ENCODE measurements around the gene FBXO28. TPM values are rescaled to one million over a fixed set of nuclear protein-coding genes. Genes with fewer than 3 reads are reported as not detected.
"Not testable (repeated sequence)": the region's sequence is repeated elsewhere in the genome, so short reads cannot be mapped to it uniquely, and the experiment has no call there.

The FBXO28 gene
- total and polyA plus RNA-seq, 11 donors = 5.4 to 24.5 (median 18.9) TPM

DNA sequence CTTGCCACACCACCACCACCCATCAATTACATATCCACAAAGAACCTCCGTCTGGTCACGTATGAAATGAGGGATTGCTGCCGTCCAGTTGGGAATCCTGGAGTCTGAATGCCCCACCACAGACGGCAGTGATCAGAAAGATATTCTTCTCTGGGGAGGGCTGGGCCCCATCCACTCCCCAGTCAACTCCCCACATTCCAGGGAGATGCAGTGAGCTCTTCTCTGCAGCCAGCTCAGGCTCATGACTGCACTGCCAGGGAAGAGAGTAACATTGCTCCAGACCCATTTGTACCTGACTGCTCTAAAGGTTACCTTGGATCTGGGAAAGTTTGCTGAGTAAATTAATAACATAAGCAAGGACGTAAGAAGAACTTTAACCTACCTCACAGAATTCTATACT, 87.5 kb downstream of the FBXO28 start:
- intact Hi-C loops (cut with DNase I) = no loop called here
- TF ChIP-seq, protein P1, sequence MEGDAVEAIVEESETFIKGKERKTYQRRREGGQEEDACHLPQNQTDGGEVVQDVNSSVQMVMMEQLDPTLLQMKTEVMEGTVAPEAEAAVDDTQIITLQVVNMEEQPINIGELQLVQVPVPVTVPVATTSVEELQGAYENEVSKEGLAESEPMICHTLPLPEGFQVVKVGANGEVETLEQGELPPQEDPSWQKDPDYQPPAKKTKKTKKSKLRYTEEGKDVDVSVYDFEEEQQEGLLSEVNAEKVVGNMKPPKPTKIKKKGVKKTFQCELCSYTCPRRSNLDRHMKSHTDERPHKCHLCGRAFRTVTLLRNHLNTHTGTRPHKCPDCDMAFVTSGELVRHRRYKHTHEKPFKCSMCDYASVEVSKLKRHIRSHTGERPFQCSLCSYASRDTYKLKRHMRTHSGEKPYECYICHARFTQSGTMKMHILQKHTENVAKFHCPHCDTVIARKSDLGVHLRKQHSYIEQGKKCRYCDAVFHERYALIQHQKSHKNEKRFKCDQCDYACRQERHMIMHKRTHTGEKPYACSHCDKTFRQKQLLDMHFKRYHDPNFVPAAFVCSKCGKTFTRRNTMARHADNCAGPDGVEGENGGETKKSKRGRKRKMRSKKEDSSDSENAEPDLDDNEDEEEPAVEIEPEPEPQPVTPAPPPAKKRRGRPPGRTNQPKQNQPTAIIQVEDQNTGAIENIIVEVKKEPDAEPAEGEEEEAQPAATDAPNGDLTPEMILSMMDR (IDR thresholded peaks at IDR 0.05) = no peak
- TF ChIP-seq POLR2A (IDR thresholded peaks at IDR 0.05) = no peak

DNA sequence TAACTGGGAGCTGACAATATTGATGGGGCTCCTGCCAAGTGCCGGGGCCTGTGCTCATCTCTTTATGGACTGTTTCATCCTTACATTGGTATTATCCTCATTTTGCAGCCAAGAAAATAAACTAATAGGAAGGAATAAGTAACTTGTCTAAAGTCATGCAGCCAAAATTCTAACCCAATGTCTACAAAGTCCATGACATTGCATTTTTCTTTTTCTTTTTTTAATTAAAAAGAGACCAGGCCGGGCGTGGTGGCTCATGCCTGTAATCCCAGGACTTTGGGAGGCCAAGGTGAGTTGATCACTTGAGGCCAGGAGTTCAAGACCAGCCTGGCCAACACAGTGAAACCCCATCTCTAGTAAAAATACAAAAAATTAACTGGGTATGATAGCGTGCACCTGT, 87.9 kb downstream of the FBXO28 start:
- no peak for TF ChIP-seq POLR2A (IDR thresholded peaks at IDR 0.05)
- TF ChIP-seq, protein P1 (IDR thresholded peaks at IDR 0.05) = no peak
- Histone ChIP-seq H3K4me1 (peaks cover 0 to 32% (median 17%) of the 10 kb centered on the region in 12 donors), H3K9me3 (no peaks in the 10 kb centered on the region), H3K36me3 (peaks cover 0 to 4% (median 0%) of the 10 kb centered on the region in 9 donors), H3K27ac (no peak overlapping the region), H3K27me3 (no peaks in the 10 kb centered on the region), H3K4me3 (no peak overlapping the region)
- no peak for DNase-seq
- intact Hi-C loops (cut with DNase I) = no loop called here
- WGBS, 4 donors = 96 to 99% (median 96%) methylated on average over 4 of the region's 4 CpGs
- no peak for ATAC-seq

More for the DNA sequence above, 87.5 kb downstream of the FBXO28 start:
- no peak for ATAC-seq
- no peak overlapping the region for H3K4me3 ChIP-seq
- H3K36me3 ChIP-seq = peaks cover 0 to 6% (median 0%) of the 10 kb centered on the region in 9 donors
- no peaks in the 10 kb centered on the region for H3K27me3 ChIP-seq
- peaks cover 0 to 35% (median 17%) of the 10 kb centered on the region in 12 donors for H3K4me1 ChIP-seq
- WGBS, 4 donors = 80 to 98% (median 86%) methylated on average over 5 of the region's 5 CpGs
- H3K27ac ChIP-seq = no peak overlapping the region
- H3K9me3 ChIP-seq = no peaks in the 10 kb centered on the region
- peak in 1 of 5 donors; percentile 17 for DNase-seq

DNA sequence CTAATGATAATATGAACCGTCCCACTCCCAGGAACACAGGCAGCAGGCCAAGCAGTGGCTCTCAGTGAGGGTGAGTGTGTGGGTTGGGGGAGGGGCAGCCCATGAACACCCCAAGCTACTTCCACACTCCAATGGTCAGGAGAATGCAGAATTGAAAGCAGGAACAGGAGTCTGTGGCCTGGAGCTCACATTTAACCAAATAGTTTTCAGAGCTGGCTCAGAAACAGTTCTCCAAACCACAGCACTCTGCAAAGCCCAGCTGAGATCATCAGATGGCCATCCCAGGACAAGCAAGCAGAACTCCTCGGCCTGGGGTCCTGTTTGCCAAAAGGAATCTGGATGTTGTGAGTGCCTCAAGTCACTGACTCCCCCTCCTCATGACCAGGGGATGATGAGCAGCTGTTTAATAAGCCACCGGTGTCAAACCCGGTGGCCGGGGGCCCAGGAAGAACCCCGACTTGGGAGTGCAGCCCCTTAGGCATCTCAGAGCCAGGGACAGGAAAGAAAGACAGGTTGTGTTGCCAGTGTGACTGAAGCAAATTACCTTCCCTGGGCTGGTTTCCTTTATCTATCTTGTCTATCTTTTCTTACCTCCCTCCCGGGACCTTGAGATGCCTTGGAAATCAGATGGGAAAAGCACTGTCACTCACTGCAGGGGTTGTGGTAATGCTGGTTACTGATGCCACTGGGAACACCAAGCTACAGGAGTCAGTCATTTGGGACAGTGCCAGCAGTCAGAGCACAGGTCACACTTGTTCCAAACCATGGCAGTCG, 89.5 kb downstream of the FBXO28 start:
- Histone ChIP-seq H3K36me3 (peaks cover 0 to 2% (median 0%) of the 10 kb centered on the region in 9 donors), H3K4me3 (peak overlapping the region in 1 of 12 donors; percentile 12), H3K27me3 (no peaks in the 10 kb centered on the region), H3K9me3 (no peaks in the 10 kb centered on the region), H3K27ac (peak overlapping the region in 1 of 12 donors; percentile 87), H3K4me1 (peaks cover 0 to 29% (median 17%) of the 10 kb centered on the region in 12 donors)
- ATAC-seq (peak; percentile 56 to 76 (median 74)), DNase-seq (peak; percentile 56 to 73 (median 61))
- 58 to 67% (median 63%) methylated on average over 4 to 8 of the region's 8 CpGs for WGBS, 4 donors
- intact Hi-C loops (cut with DNase I) = no loop called here
- TF ChIP-seq, protein P1 (IDR thresholded peaks at IDR 0.05) = no peak
- no peak for TF ChIP-seq POLR2A (IDR thresholded peaks at IDR 0.05)

DNA sequence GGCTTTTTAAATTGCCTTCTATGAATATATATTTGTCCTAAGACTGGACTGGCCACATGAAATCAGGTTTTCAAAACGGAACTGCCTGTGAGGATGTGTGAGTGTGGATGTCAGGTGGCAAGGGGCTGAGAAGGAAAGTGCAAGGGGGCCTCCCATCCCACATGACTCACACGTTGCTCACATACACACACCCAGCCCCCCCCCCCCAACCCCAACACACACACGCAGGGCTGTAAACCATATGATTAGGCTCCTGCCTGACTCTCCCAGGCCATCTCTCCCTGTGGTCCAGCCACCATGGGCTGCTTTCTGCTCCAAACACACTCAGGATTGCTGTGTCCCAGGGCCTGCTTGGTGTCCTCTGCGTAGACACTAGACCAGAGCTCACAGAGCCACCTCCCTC, 91.5 kb downstream of the FBXO28 start:
- peak in 2 of 4 donors; percentile 31 to 41 for ATAC-seq
- Histone ChIP-seq H3K9me3 (no peaks in the 10 kb centered on the region), H3K36me3 (peaks cover 0 to 2% (median 0%) of the 10 kb centered on the region in 9 donors), H3K27ac (peak overlapping the region in 2 of 12 donors; percentile 11 to 78), H3K4me3 (no peak overlapping the region), H3K27me3 (no peaks in the 10 kb centered on the region), H3K4me1 (peaks cover 0 to 34% (median 17%) of the 10 kb centered on the region in 12 donors)
- DNase-seq = peak in 2 of 5 donors; percentile 16 to 22
- TF ChIP-seq, protein P1 (IDR thresholded peaks at IDR 0.05) = no peak
- no peak for TF ChIP-seq POLR2A (IDR thresholded peaks at IDR 0.05)
- 37 to 50% (median 39%) methylated on average over 3 to 4 of the region's 4 CpGs for WGBS, 4 donors
- intact Hi-C loops (cut with DNase I) = no loop called here

DNA sequence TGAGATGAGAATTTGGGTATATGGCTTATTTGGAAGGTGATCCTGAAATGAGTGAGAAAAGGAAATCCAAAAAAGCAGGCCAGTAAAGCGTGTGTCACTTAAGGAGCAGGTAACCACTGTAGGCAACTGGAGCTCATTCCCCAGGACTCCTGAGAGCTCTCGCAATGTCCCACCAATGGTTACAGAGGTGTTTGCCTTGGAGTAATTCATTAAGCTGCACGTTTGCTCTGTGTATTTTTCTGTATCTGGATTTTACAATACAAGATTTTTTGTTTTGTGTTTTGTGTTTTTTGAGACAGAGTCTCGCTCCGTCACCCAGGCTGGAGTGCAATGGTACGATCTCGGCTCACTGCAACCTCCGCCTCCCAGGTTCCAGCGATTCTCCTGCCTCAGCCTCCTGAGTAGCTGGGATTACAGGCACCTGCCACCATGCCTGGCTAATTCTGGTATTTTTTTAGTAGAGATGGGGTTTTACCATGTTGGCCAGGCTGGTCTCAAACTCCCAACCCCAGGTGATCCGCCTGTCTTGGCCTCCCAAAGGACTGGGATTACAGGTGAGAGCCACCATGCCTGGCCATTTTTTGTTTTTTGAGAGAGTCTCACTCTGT, 92.1 kb downstream of the FBXO28 start:
- peak overlapping the region in 1 of 12 donors; percentile 78 for H3K27ac ChIP-seq
- WGBS, 4 donors = 82 to 85% (median 84%) methylated on average over 10 of the region's 10 CpGs
- H3K9me3 ChIP-seq; intact Hi-C loops (cut with DNase I); ATAC-seq; H3K27me3 ChIP-seq; H3K4me3 ChIP-seq; H3K36me3 ChIP-seq: not testable (repeated sequence)
- DNase-seq = peak in 1 of 5 donors; percentile 2
- peaks cover 0 to 40% (median 19%) of the 10 kb centered on the region in 12 donors for H3K4me1 ChIP-seq

Data from heart left ventricle (tissue), 16 donors.